Activated naive CD8-positive, alpha-beta T cell treated with anti-CD3 and anti-CD28 coated beads, Interleukin-2, amount 10 ng/mL, durations not matched to agents 7 days and 5 days (primary cell): ENCODE measurements around the gene PLEKHA4. TPM values are rescaled to one million over a fixed set of nuclear protein-coding genes. Genes with fewer than 3 reads are reported as not detected.
"Not testable (repeated sequence)": the region's sequence is repeated elsewhere in the genome, so short reads cannot be mapped to it uniquely, and the experiment has no call there.

Experiments used
- ATAC-seq: fragments of 150-1000 bp; cut with Tn5 transposase; one replicate; pipeline ENCODE4 v1.10.0; 2021; ENCODE audit warnings: low read depth, moderate library complexity
- POLR2A ChIA-PET: fragments of 350-600 bp; sonication (Branson Sonifier 250); formaldehyde crosslinking; loops from one replicate; lab custom pipeline; 2021; ENCODE audit warnings: antibody characterized with exemption; lab: Charles Lee
- DNase-seq: peaks from one replicate; pipeline ENCODE4 v3.0.0; 2021
- H3K27ac Mint-ChIP-seq: one replicate; pipeline ENCODE4 v1.8.0; 2022; ENCODE audit warnings: mild to moderate bottlenecking, mixed read lengths
- H3K27me3 Mint-ChIP-seq: one replicate; pipeline ENCODE4 v1.8.0; 2022; ENCODE audit warnings: mild to moderate bottlenecking, moderate library complexity, mixed read lengths
- H3K36me3 Mint-ChIP-seq: one replicate; pipeline ENCODE4 v1.8.0; 2021; ENCODE audit warnings: mild to moderate bottlenecking, mixed read lengths
- H3K4me1 Mint-ChIP-seq: one replicate; pipeline ENCODE4 v1.8.0; 2021; ENCODE audit warnings: mixed read lengths
- H3K4me3 Mint-ChIP-seq: one replicate; pipeline ENCODE4 v1.8.0; 2022; ENCODE audit warnings: mild to moderate bottlenecking, moderate library complexity, mixed read lengths
- H3K9me3 Mint-ChIP-seq: one replicate; pipeline ENCODE4 v1.8.0; 2021; ENCODE audit warnings: mixed read lengths
- total RNA-seq, 2 experiments: library from RNA; stranded (reverse); gene quantifications; one replicate each; pipeline ENCODE4 v1.2.3, GENCODE V29; 2021

The PLEKHA4 gene
- total RNA-seq, 2 experiments from 2014 or later: 4.0 to 7.0 TPM

DNA sequence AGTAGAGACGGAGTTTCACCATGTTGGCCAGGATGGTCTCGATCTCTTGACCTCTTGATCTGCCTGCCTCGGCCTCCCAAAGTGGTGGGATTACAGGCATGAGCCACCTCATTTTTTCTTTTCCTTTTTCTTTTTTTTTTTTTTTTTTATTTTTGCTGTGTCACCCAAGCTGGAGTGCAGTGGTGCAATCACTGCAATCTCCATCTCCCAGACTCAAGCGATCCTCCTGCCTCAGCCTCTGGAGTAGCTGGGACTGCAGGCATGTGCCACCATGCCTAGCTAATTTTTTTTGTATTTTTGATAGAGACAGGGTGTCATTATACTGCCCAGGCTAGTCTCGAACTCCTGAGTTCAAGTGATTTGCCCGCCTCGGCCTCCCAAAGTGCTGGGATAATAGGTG, 33.9 kb upstream of the PLEKHA4 start:
- not testable (repeated sequence) for ATAC-seq, H3K27me3 Mint-ChIP-seq, DNase-seq, H3K9me3 Mint-ChIP-seq
- H3K4me1 Mint-ChIP-seq: peaks cover 19% of the 10 kb centered on the region
- peaks cover 47% of the 10 kb centered on the region for H3K36me3 Mint-ChIP-seq
- POLR2A ChIA-PET: interaction anchor here (4.2 kb wide), 1 partner anchor 28 kb away, joined by 79 read pairs; the partner anchor contains the start of gene PPP1R15A
- peak overlapping the region; percentile 56 for H3K27ac Mint-ChIP-seq
- H3K4me3 Mint-ChIP-seq: peak overlapping the region; percentile 68

GRCh38 chr19:48900477-48901406, 32.3 kb upstream of the PLEKHA4 start:
- peaks cover 9% of the 10 kb centered on the region for H3K27me3 Mint-ChIP-seq
- H3K36me3 Mint-ChIP-seq: peaks cover 39% of the 10 kb centered on the region
- no peaks in the 10 kb centered on the region for H3K9me3 Mint-ChIP-seq
- peaks cover 25% of the 10 kb centered on the region for H3K4me1 Mint-ChIP-seq
- H3K27ac Mint-ChIP-seq: peak overlapping the region; percentile 96
- ATAC-seq (peak; percentile 0), DNase-seq (peak; percentile 56)
- peak overlapping the region; percentile 96 for H3K4me3 Mint-ChIP-seq
- POLR2A ChIA-PET: interaction anchor here (0.7 to 4.2 kb wide), 15 partner anchors 12 to 176 kb away, joined by 3 to 79 read pairs (median 6); partner anchors contain the start of genes BAX, DHDH, FTL and GYS1

GRCh38 chr19:48899781-48900476, 31.5 kb upstream of the PLEKHA4 start, which contains the start of gene NUCB1:
Gene NUCB1, plus strand, starts transcription at chr19:48900312. Its CDS starts 485 bp downstream, at chr19:48900797.
- peaks cover 24% of the 10 kb centered on the region for H3K4me1 Mint-ChIP-seq
- H3K36me3 Mint-ChIP-seq: peaks cover 33% of the 10 kb centered on the region
- H3K9me3 Mint-ChIP-seq: no peaks in the 10 kb centered on the region
- peak within 1 kb of the TSS; percentile 96 for H3K27ac Mint-ChIP-seq
- POLR2A ChIA-PET: interaction anchor here (0.5 to 4.2 kb wide), 17 partner anchors 11 to 686 kb away, joined by 3 to 79 read pairs (median 6); partner anchors contain the start of genes BAX, DHDH, FTL and GYS1
- DNase-seq: peak; percentile 99
- ATAC-seq: peak; percentile 89
- H3K27me3 Mint-ChIP-seq: peaks cover 16% of the 10 kb centered on the region
- H3K4me3 Mint-ChIP-seq: peak within 1 kb of the TSS; percentile 96

- not testable (repeated sequence) for DNase-seq, ATAC-seq, H3K9me3 Mint-ChIP-seq
- peak overlapping the region; percentile 96 for H3K4me3 Mint-ChIP-seq
- peaks cover 22% of the 10 kb centered on the region for H3K27me3 Mint-ChIP-seq
- H3K27ac Mint-ChIP-seq: peak overlapping the region; percentile 60
- H3K36me3 Mint-ChIP-seq: peaks cover 27% of the 10 kb centered on the region
- POLR2A ChIA-PET: interaction anchor here (0.5 to 4.2 kb wide), 16 partner anchors 11 to 687 kb away, joined by 3 to 79 read pairs (median 6); partner anchors contain the start of genes BAX, DHDH, FTL and GYS1
- peaks cover 24% of the 10 kb centered on the region for H3K4me1 Mint-ChIP-seq
Measured at GRCh38 chr19:48899386-48899749, 31.0 kb upstream of the PLEKHA4 start.

- no peak overlapping the region for H3K4me3 Mint-ChIP-seq
Measured at GRCh38 chr19:48897181-48897580, 28.8 kb upstream of the PLEKHA4 start.

GRCh38 chr19:48896191-48896720, 27.8 kb upstream of the PLEKHA4 start:
- H3K4me1 Mint-ChIP-seq: peaks cover 15% of the 10 kb centered on the region
- ATAC-seq: peak; percentile 15
- H3K36me3 Mint-ChIP-seq: peaks cover 7% of the 10 kb centered on the region
- H3K27me3 Mint-ChIP-seq: peaks cover 36% of the 10 kb centered on the region
- peak overlapping the region; percentile 68 for H3K4me3 Mint-ChIP-seq
- POLR2A ChIA-PET: interaction anchor here (0.8 to 2.3 kb wide), 8 partner anchors 9 to 68 kb away, joined by 3 to 9 read pairs (median 5); partner anchors contain the start of gene PPP1R15A
- peak; percentile 65 for DNase-seq
- H3K9me3 Mint-ChIP-seq: no peaks in the 10 kb centered on the region
- H3K27ac Mint-ChIP-seq: peak overlapping the region; percentile 42

More at GRCh38 chr19:48897181-48897580, 28.8 kb upstream of the PLEKHA4 start:
- Mint-ChIP-seq H3K36me3 (peaks cover 12% of the 10 kb centered on the region), H3K9me3 (no peaks in the 10 kb centered on the region), H3K27ac (no peak overlapping the region), H3K4me1 (peaks cover 20% of the 10 kb centered on the region), H3K27me3 (peaks cover 34% of the 10 kb centered on the region)
- POLR2A ChIA-PET: interaction anchor here (0.8 to 2.3 kb wide), 4 partner anchors 12 to 67 kb away, joined by 3 to 9 read pairs (median 8); partner anchors contain the start of gene PPP1R15A
- no peak for DNase-seq
- ATAC-seq: no peak

GRCh38 chr19:48895226-48895625, 26.8 kb upstream of the PLEKHA4 start:
- Mint-ChIP-seq H3K36me3 (peaks cover 2% of the 10 kb centered on the region), H3K27ac (no peak overlapping the region), H3K27me3 (peaks cover 36% of the 10 kb centered on the region), H3K4me1 (peaks cover 13% of the 10 kb centered on the region), H3K4me3 (peak overlapping the region; percentile 68), H3K9me3 (no peaks in the 10 kb centered on the region)
- POLR2A ChIA-PET: interaction anchor here (1.0 to 2.3 kb wide), 3 partner anchors 8 to 69 kb away, joined by 3 to 7 read pairs (median 6); no protein-coding TSS in a partner anchor
- ATAC-seq: no peak
- DNase-seq: no peak

DNA sequence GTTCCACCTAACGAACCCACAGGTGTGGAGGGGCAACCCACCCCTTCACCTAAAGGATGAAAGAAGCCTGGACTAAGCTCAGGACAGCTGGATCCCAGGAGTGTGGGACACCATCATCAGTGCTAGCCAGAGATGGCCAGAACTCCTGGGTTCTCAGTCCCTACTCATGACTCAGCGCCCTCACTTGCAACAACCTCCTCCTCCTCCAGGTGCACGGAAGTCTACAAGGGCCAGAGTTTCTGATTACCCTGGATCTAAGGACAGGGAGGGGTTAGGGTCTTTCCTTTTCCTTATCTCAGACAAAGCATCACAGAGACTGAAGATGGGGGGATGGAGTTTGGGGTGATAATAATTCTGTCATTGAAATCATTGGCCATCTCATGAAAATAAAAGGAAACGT, 22.1 kb upstream of the PLEKHA4 start:
- POLR2A ChIA-PET: no interaction called here
- no peak for ATAC-seq
- Mint-ChIP-seq H3K4me1 (no peaks in the 10 kb centered on the region), H3K27ac (no peak overlapping the region), H3K4me3 (no peak overlapping the region), H3K27me3 (peaks cover 25% of the 10 kb centered on the region), H3K36me3 (no peaks in the 10 kb centered on the region), H3K9me3 (no peaks in the 10 kb centered on the region)
- DNase-seq: no peak

DNA sequence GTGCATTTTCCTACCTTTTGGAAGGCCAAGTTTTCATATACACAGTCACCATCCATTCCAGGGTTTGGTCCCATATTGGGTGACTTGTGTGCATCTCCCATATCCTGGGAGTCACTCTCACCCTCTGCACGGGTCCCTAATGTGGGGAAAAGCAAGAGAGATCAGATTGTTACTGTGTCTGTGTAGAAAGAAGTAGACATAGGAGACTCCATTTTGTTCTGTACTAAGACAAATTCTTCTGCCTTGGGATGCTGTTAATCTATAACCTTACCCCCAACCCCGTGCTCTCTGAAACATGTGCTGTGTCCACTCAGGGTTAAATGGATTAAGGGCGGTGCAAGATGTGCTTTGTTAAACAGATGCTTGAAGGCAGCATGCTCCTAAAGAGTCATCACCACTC, 21.1 kb upstream of the PLEKHA4 start:
- H3K9me3 Mint-ChIP-seq, DNase-seq, H3K4me1 Mint-ChIP-seq, H3K4me3 Mint-ChIP-seq, ATAC-seq, H3K36me3 Mint-ChIP-seq, H3K27ac Mint-ChIP-seq: not testable (repeated sequence)
- POLR2A ChIA-PET: interaction anchor here (1.1 kb wide), 2 partner anchors 11 to 17 kb away, joined by 3 to 6 read pairs; partner anchors contain the start of genes NUCB1 and PPP1R15A
- peaks cover 15% of the 10 kb centered on the region for H3K27me3 Mint-ChIP-seq

DNA sequence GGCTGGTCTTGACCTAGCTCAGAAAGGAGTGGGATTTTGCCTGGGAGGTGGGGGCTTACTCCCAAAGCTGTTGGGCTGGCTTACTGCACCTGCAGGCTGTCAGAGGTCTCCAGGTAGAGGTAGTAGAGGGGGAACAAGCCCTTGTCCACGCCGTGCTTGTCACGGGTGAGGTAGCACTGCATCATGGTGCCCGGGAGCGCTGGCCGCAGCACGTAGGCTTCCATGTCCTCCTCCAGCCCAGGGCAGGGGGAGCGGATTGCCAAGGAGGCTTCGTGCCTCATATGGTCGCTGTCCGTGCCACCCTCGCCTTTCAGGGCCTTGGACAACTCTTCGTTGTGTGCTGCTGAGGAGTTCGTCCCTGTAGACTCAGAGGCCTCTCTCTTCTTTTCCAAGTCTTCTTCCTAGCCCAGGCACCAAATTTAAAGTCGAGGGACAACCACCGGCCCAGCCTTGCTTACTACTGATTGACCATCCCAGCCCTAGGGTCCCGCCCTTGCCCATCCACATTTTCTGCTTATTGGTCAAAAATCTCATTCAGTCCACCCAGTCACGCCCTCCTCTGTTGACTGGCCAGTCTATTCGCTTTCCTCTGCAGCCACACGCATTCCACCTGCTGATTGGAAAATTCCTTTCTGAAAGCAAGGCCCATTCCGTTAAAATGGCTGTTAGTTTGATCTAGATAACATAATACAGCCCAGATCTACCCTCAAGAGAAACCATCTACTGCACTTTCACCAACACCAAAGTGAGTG, 19.6 kb upstream of the PLEKHA4 start:
- H3K4me1 Mint-ChIP-seq: no peaks in the 10 kb centered on the region
- no peak overlapping the region for H3K27ac Mint-ChIP-seq
- DNase-seq (no peak), ATAC-seq (no peak)
- POLR2A ChIA-PET: interaction anchor here (0.7 to 2.2 kb wide), 5 partner anchors 8 to 665 kb away, joined by 3 to 9 read pairs (median 6); partner anchors contain the start of genes NUCB1 and PPP1R15A
- H3K4me3 Mint-ChIP-seq: no peak overlapping the region
- no peaks in the 10 kb centered on the region for H3K36me3 Mint-ChIP-seq
- no peaks in the 10 kb centered on the region for H3K9me3 Mint-ChIP-seq
- H3K27me3 Mint-ChIP-seq: peaks cover 5% of the 10 kb centered on the region

- Mint-ChIP-seq H3K36me3 (peaks cover under 1% of the 10 kb centered on the region), H3K4me3 (no peak overlapping the region), H3K9me3 (peaks cover 2% of the 10 kb centered on the region), H3K27me3 (no peaks in the 10 kb centered on the region), H3K4me1 (peaks cover 3% of the 10 kb centered on the region), H3K27ac (no peak overlapping the region)
- DNase-seq (no peak), ATAC-seq (no peak)
- POLR2A ChIA-PET: interaction anchor here (3.7 kb wide), 1 partner anchor 8 kb away, joined by 16 read pairs; no protein-coding TSS in a partner anchor
Measured at GRCh38 chr19:48883726-48884125, 15.3 kb upstream of the PLEKHA4 start.
